ENCODE measurements around the gene RAB6A. TPM values are rescaled to one million over a fixed set of nuclear protein-coding genes. Genes with fewer than 3 reads are reported as not detected.

The RAB6A gene
- total and polyA plus RNA-seq, 2 of the 8 experiments (the other 6 are each of a cell fraction or from before 2014, with no cell fraction given): 24.4 to 88.6 TPM

GRCh38 chr11:73784080-73784634 is 23.3 kb upstream of the RAB6A start:
- H3K36me3 ChIP-seq (ENCODE audit: control insufficient read depth in 2 of 4, insufficient read depth in 4 of 4, low read length in 3 of 4): no peaks in the 10 kb centered on the region
- no peaks in the 10 kb centered on the region for H3K79me1 ChIP-seq (ENCODE audit: low read depth, low read length)
- H2BK120ac ChIP-seq (replicated peaks; ENCODE audit: low read depth, low read length): no peak overlapping the region
- H4K20me1 ChIP-seq (replicated peaks in 1 of 2; ENCODE audit: control insufficient read depth in 1 of 2, insufficient read depth in 2 of 2, low read length in 2 of 2): no peaks in the 10 kb centered on the region
- H3K9me3 ChIP-seq (ENCODE audit: insufficient read depth in 2 of 2, low read depth in 1 of 2, low read length in 1 of 2): no peaks in the 10 kb centered on the region
- peaks cover 1% of the 10 kb centered on the region; the same call in 1 of the 2 replicates for H3K23me2 ChIP-seq (ENCODE audit: low read depth, low read length)
- H3K56ac ChIP-seq (replicated peaks; ENCODE audit: insufficient read length, low read depth, low read length): no peak overlapping the region
- no peak overlapping the region for H3K27ac ChIP-seq (ENCODE audit: low read depth, low read length)
- no peak overlapping the region for H3K4me3 ChIP-seq (ENCODE audit: extremely low read depth in 1 of 4, insufficient read depth in 2 of 4, low read depth in 3 of 4, low read length in 4 of 4)
- no peak overlapping the region for H3K18ac ChIP-seq (ENCODE audit: extremely low read depth, low read length)
- FAIRE-seq (peak; percentile 86), DNase-seq (ENCODE audit: low read depth in 1 of 2, low spot score in 2 of 2) (no peak)
- H4K8ac ChIP-seq (ENCODE audit: extremely low read depth, insufficient read depth, low read length): peak overlapping the region; percentile 22; the same call in 1 of the 2 replicates
- no peak overlapping the region for H2BK20ac ChIP-seq (ENCODE audit: low read length)
- H2AFZ ChIP-seq (ENCODE audit: low read length): no peak overlapping the region
- peak overlapping the region; percentile 41; the same call in 1 of the 2 replicates for H2BK5ac ChIP-seq (ENCODE audit: low read depth, low read length)
- H4K91ac ChIP-seq (replicated peaks; ENCODE audit: insufficient read length, low read length): no peak overlapping the region
- H3K9ac ChIP-seq (replicated peaks in 1 of 4; ENCODE audit: extremely low read depth in 1 of 4, low read depth in 3 of 4, low read length in 3 of 4): no peak overlapping the region; a peak in 2 of 7 replicates
- no peaks in the 10 kb centered on the region for H3K27me3 ChIP-seq (replicated peaks in 1 of 4; ENCODE audit: control insufficient read depth in 3 of 4, extremely low read depth in 1 of 4, insufficient read depth in 3 of 4, low read length in 3 of 4)
- peak overlapping the region; percentile 61; the same call in 1 of the 2 replicates for H2AK5ac ChIP-seq (ENCODE audit: low read depth, low read length)
- no peak overlapping the region for H3K14ac ChIP-seq (ENCODE audit: insufficient read length)
- WGBS, 2 experiments (ENCODE audit: extremely low coverage in 1 of 2, insufficient coverage in 1 of 2, insufficient read length in 1 of 2, insufficient replicate concordance in 2 of 2, low coverage in 1 of 2, low lambda C conversion rate in 2 of 2, missing lambda C conversion rate in 1 of 2): 85% methylated on average over 6 of the region's 6 CpGs; no CpG with 5 or more reads in 1 of the 2 experiments
- H3K4me1 ChIP-seq (replicated peaks in 1 of 4; ENCODE audit: control insufficient read depth in 3 of 4, insufficient read depth in 4 of 4, low read length in 3 of 4): peaks cover 3 to 7% (median 6%) of the 10 kb centered on the region in 4 experiments; a peak in 4 of 7 replicates
- H2BK12ac ChIP-seq (ENCODE audit: low read depth, low read length): peak overlapping the region; percentile 91
- no peak overlapping the region for H2BK15ac ChIP-seq (ENCODE audit: low read length)
- H4K5ac ChIP-seq (ENCODE audit: insufficient read length, low read depth, low read length): peak overlapping the region; percentile 1
- H3K79me2 ChIP-seq (ENCODE audit: control insufficient read depth in 1 of 2, insufficient read depth in 2 of 2, low read length in 2 of 2): 0 out of 4 replicates have a peak, but pooled peaks cover 0 to 6% of the 10 kb centered on the region in 2 experiments
- ChIA-PET CTCF (ENCODE audit: partially characterized antibody) (interaction anchor here (0.8 to 1.3 kb wide), 5 partner anchors 12 to 147 kb away, joined by 3 to 4 read pairs (median 3); no protein-coding TSS in a partner anchor), POLR2A (ENCODE audit: partially characterized antibody) (interaction anchor here (1.0 to 2.7 kb wide), 10 partner anchors 13 to 148 kb away, joined by 3 to 26 read pairs (median 6); partner anchors contain the start of genes COA4, PAAF1 and RAB6A)
- peak overlapping the region; percentile 10 to 36; a peak in 2 of 4 replicates for H3K4me2 ChIP-seq (ENCODE audit: insufficient read depth in 1 of 2, low read depth in 2 of 2, low read length in 2 of 2)
- no peak overlapping the region for H3K23ac ChIP-seq (ENCODE audit: insufficient read length)
- no peak overlapping the region for H3K4ac ChIP-seq (replicated peaks; ENCODE audit: insufficient read length, low read depth, low read length)
- TF ChIP-seq TBP (IDR thresholded peaks at IDR 0.05; ENCODE audit: low read depth, low read length): peak; percentile 28; the same call in 1 of the 2 replicates

Data from H1 (cell line).